GM15510 (cell line): Measurements from ENCODE around the gene FBXO47.

Experiments used
- POLR2A ChIP-seq: IDR thresholded peaks from 3 replicates; pipeline ENCODE4 v1.6.1; 2011; ENCODE audit warnings: borderline replicate concordance; ENCODE audit not compliant: insufficient read length; ENCODE audit errors: extremely low read depth

The FBXO47 gene

DNA sequence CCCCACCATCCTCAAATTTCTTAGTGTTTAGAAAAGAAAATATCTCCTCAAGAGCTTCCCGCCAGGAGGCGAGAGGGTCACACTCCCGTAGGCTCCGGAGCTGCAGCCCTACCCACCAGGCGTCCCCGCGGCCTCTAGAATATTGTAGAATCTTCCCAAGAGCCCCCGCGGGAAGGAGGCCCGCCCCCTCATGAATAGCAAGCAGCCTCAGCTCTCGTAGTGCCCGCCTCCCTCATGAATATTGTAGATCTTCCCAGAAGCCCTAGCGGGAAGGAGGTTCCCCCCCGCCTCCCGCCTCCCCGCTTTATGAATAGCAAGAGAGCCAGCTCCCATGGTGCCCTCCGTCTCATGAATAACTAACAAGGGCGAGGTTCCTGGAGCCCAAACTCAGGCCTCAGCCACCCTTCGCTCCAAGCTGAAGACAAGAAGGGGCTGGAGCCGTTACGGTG lies at the start of gene FBXO47:
Gene FBXO47, minus strand, starts transcription at position 114 of the 449 bp plus-strand sequence. CDS start 4,378 bp downstream, outside the sequence.
- TF ChIP-seq POLR2A: no peak

GRCh38 chr17:39016193-39017153 lies 49.3 kb upstream of the FBXO47 start:
- TF ChIP-seq POLR2A: no peak

DNA sequence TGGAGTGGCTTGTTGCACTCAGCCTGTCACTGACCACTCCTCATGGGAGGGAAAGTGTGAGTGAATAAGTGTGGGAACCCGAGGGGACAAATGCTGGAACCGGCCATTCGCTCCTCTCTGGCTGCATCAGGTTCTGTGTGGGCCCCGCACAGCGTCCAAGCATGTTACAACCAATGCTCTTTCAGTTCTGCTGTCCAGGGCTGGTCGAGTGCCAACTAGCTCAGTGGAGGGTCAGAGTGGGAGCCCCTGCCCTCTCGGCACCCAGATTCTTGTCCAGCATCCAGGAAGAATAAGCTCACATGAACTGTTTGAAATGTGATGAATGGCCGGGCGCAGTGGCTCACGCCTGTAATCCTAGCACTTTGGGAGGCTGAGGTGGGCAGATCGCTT lies 48.3 kb upstream of the FBXO47 start:
- no peak for TF ChIP-seq POLR2A

GRCh38 chr17:39014795-39015545 lies 47.8 kb upstream of the FBXO47 start:
- TF ChIP-seq POLR2A: no peak

DNA sequence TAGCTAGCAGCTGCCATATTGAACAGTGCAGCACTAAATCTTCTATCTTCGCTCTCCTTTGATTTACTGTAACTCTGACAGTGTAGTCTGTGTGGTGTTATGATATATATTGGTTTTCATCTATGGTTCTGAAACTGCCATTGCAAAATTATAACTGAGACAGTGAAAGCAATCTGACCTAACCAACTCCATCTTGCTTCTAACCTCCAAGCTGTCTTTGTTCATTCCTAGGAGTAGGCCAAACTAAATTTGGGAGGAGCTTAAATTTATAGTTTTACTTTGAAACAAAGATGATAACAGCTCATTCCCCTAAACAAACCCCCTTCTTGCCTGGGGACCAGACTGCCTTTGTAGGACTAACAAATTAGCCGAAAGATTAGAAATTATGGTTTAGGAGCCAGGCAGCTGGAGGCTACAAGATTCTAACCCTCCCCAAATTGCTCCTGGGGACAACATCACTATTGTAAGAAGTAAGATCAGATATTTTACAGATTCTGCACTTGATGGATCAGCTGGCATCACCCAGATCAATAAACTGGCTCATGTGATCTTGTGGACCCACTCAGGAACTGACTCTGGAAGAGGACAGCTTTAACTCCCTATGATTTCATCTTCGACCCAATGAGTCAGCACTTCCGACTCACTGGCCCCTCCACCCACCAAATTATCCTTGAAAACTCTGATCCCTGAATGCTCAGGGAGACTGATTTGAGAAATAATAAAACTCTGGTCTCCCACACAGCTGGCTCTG lies 47.0 kb upstream of the FBXO47 start:
- no peak for TF ChIP-seq POLR2A

- no peak for TF ChIP-seq POLR2A
Observed at GRCh38 chr17:39012725-39013124, 45.5 kb upstream of the FBXO47 start.

DNA sequence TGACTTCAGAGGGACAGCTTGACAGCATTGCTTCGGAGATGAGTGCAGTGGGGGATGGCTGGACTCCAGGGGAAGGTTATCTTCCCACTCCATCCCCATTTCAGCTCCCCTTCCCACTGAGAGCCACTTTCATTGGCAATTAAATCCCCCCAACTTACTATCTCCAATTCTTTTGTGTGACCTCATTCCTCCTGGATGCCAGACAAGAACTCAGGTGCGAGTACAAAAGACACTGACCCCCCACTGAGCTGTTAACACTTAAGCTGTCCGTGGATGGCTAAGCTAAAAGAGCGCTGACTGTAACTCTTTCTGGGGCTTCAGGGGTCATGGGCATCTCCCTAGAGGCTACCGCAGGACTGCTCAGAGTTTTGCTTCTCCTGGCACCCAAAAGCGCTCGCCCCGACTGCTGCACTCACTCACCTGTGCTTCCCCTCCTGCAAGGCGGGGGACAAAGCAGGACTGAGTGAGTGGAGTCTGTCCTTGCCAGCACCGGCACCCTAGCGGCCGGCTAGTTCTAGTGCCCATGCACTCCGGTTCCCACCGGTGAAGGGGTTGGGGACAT lies 44.8 kb upstream of the FBXO47 start:
- no peak for TF ChIP-seq POLR2A

- TF ChIP-seq POLR2A: no peak
Observed at GRCh38 chr17:39009581-39010001, 42.4 kb upstream of the FBXO47 start.

GRCh38 chr17:39008633-39009032 lies 41.4 kb upstream of the FBXO47 start:
- TF ChIP-seq POLR2A: no peak

DNA sequence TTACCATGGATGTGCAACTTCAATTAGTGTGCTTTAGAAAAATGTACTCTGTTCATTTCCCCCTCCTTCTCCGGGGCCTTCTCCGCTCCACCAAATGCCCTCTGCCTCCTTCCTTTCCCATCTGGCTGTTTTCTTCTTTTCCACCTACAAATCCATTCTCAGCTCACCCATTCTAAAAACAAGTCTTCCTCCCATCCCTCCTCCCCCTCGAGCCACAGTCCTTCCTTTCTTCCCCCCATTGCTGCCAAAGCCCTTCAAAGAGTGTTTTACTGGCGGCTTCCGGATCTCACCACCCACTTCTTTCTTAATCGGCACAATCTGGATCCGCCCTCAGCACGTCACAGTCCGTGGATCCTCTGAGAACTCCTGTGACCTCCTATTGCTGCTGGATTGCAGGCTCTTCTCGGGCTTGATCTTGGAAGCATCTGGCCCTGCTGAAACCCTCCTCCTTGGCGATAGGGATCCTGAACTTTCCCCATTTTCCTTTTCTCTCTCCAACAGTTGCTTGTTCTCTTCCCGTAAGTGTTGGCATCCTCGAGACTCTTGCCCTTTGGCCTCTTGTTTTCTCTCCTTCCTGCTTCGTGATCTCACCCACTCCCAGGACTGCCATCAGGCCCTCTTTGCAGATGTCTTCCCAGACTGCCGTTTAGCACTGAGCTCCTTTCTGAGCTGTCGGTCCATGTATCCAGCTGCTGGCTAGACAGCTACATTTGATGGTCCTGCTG lies 36.0 kb upstream of the FBXO47 start:
- no peak for TF ChIP-seq POLR2A

GRCh38 chr17:39001703-39002637 lies 34.8 kb upstream of the FBXO47 start:
- no peak for TF ChIP-seq POLR2A

- no peak for TF ChIP-seq POLR2A
Observed at GRCh38 chr17:39000021-39000601, 32.9 kb upstream of the FBXO47 start.

GRCh38 chr17:38996660-38997337 lies 29.6 kb upstream of the FBXO47 start:
- no peak for TF ChIP-seq POLR2A

- TF ChIP-seq POLR2A: no peak
Observed at GRCh38 chr17:38994026-38994425, 26.8 kb upstream of the FBXO47 start.
